Suppressor macrophage treated with lipopolysaccharide for 4 hours (primary cell): ENCODE results near the gene ZMYND8.
"Not testable (repeated sequence)": the region's sequence is repeated elsewhere in the genome, so short reads cannot be mapped to it uniquely, and the experiment has no call there.

Experiments
- DNase-seq: peaks from one replicate; pipeline ENCODE4 v3.0.0-alpha.2; 2020

ZMYND8 gene

GRCh38 chr20:47370850-47371782 is 14.6 kb upstream of the ZMYND8 start:
- no peak for DNase-seq

- DNase-seq, result no peak
Measured at GRCh38 chr20:47370214-47370613, 13.7 kb upstream of the ZMYND8 start.

GRCh38 chr20:47368301-47368700 is 11.8 kb upstream of the ZMYND8 start:
- no peak for DNase-seq

GRCh38 chr20:47366301-47366700 is 9.8 kb upstream of the ZMYND8 start:
- DNase-seq, result not testable (repeated sequence)

- DNase-seq, result no peak
Measured at GRCh38 chr20:47365023-47365764, 8.7 kb upstream of the ZMYND8 start.

GRCh38 chr20:47362361-47363219 is 6.1 kb upstream of the ZMYND8 start:
- DNase-seq, result peak; percentile 18

- peak; percentile 24 for DNase-seq
Measured at GRCh38 chr20:47361057-47361915, 4.8 kb upstream of the ZMYND8 start.

- DNase-seq, result peak; percentile 96
Measured at GRCh38 chr20:47360297-47361056, 4.0 kb upstream of the ZMYND8 start.

- DNase-seq, result no peak
Measured at GRCh38 chr20:47359530-47360296, 3.2 kb upstream of the ZMYND8 start.

- DNase-seq, result peak; percentile 71
Measured at GRCh38 chr20:47358672-47359529, 2.4 kb upstream of the ZMYND8 start.

- no peak for DNase-seq
Measured at GRCh38 chr20:47358039-47358671, 1.7 kb upstream of the ZMYND8 start.

GRCh38 chr20:47357296-47358038 is 968 bp upstream of the ZMYND8 start:
- DNase-seq, result peak; percentile 75

- DNase-seq, result no peak
Measured at GRCh38 chr20:47356220-47356525, 326 bp downstream of the ZMYND8 start.

GRCh38 chr20:47355489-47356219 is 845 bp downstream of the ZMYND8 start:
- DNase-seq, result peak; percentile 27

GRCh38 chr20:47354714-47355488 is 1.6 kb downstream of the ZMYND8 start:
- peak; percentile 19 for DNase-seq

- no peak for DNase-seq
Measured at GRCh38 chr20:47354464-47354713, 2.1 kb downstream of the ZMYND8 start.
